Amniotic stem cell (primary cell): ENCODE data around the gene MXI1.
"Not testable (repeated sequence)": the region's sequence is repeated elsewhere in the genome, so short reads cannot be mapped to it uniquely, and the experiment has no call there.

Source experiments
- DNase-seq: peaks from one replicate; lab custom pipeline; 2025; lab: John Stamatoyannopoulos, UW

MXI1 gene

DNA sequence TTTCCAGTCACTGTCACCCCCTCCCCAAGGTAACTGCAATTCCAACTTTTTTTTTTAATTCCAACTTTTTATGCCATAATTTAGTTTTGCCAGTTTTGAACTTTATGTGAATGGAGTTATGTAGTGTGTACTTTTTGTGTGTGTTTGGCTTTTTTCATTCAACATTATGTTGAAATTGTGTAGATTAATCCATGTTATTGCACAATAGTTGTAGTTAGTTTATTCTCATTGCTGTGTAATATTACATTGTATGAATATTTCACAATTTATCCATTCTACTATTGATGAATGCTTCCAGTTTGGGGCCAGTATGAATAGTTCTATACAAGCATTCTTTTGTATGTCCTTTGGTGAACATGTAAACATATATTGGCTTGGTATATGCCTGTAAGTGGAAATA lies 32.5 kb downstream of the MXI1 start:
- no peak for DNase-seq

DNA sequence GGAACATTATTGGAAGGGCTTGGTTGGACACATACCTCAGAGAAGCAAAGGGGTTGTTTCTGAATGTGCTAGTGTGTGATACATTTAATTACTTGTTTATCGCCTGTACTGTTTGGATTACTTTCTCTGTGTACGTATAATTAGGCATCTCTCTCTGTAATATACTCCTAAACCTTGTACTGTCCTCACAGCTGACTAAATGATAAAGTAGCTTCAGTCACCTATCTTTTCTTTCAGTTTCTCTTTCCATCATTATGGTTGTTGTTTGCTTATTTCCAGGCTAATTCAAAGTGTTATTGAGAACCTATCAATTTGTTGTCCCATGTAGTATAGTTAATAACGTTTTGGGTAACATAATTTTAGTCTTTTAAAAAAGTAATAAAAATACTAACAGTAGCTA lies 34.0 kb downstream of the MXI1 start:
- DNase-seq = no peak

DNA sequence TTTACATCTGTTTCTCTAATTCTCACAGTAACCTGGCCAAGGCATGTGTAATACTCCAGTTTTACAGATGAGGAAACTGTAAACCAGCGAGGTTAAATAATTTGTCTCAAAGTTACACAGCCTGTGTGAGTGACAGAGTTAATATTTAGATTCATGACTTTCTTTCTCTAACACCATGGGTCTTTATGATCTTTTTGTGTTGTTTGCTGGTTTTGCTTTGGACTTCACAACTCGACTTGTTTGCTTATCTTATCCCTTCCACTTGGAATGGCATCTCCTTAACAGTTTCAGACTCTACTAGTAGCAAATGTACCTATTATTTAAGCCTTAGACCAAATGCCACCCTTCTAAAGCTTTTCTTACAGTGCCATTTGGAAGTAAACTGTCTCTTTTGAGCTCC lies 34.4 kb downstream of the MXI1 start:
- DNase-seq = no peak

DNA sequence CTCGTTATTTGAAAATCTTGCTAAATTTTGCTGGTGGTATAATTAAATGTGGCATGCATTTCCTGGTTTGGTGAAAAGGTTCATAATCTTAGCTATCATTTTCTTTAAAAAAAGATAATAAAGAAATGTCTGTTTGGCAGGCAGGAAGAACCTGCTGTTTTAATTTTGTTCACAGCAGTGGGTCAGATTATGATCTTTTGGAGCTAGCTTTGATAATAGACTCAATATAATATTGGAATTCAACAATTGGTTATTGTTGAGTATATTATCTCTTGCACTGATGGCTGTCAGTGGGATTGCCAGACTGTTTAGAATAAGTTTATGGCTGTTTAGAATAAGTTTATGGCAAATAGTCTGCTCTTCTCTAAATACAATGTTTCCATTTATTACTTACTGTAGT lies 35.1 kb downstream of the MXI1 start:
- DNase-seq = no peak

DNA sequence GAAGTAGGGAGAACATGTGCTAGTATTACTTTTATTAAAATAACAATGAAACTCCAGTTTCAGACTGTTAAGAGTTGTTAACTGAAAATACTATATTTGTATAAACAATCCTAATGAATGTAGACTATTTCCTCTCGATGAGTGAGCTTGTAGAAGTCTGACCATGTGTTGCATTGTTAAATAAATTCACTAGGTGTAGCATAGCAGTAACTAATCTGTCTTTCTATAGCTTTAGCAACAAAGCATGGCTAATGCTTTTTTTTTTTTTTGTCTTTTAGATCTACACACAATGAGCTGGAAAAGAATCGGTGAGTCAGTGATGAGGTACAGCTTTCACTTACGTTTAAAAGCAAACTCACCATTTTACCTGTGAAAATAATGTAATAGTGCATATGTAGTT lies 37.1 kb downstream of the MXI1 start:
- no peak for DNase-seq

DNA sequence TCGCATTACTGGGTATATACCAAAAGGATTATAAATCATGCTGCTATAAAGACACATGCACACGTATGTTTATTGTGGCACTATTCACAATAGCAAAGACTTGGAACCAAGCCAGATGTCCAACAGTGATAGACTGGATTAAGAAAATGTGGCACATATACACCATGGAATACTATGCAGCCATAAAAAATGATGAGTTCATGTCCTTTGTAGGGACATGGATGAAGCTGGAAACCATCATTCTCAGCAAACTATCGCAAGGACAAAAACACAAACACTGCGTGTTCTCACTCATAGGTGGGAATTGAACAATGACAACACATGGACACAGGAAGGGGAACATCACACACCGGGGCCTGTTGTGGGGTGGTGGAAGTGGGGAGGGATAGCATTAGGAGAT lies 40.4 kb downstream of the MXI1 start:
- DNase-seq = not testable (repeated sequence)

DNA sequence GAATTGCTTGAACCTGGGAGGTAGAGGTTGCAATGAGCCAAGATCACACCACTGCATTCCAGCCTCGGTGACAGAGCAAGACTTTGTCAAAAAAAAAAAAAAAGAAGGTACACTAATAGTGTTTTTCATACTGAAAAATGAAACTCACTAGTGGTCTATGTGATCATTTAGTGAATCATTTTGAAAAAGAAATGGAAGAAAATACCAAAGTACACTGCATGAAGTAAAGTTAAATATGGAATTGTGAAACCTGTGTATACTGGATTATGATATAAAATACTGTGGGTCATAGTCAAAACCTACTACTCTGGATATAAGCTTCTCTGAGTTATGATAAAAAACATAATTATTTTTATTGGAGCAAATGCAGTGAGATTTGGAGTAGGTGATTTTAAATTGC lies 42.1 kb downstream of the MXI1 start:
- DNase-seq = not testable (repeated sequence)

DNA sequence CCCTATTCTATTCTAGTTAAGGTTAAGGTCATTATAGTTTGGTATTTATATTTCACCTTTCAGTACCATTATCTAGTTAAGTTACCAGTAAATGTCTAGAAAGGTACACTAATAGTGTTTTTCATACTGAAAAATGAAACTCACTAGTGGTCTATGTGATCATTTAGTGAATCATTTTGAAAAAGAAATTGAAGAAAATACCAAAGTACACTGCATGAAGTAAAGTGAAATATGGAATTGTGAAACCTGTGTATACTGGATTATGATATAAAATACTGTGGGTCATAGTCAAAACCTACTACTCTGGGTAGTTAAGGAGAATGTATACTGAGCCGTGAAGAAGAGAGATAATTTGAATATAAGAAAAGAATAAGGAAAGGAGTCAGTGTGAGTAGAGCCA lies 44.0 kb downstream of the MXI1 start:
- not testable (repeated sequence) for DNase-seq

DNA sequence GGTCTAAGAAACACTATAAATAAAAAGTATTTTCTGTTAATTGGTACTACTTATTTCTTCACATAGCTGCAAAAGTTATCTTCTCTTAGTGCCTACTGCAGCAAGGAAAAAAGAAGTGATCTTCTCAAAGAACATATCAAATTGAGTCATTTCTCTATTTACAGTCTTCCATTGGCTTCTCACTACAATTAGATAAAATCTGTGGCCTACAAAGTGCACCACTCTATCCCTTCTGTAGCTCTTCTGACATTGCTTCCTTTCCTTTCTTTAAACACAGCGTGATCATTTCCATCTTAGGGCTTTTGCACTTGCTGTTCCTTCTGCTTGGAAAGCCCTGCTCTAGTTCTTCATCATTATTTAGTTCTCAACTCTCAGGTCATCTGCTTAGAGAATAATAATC lies 44.7 kb downstream of the MXI1 start:
- DNase-seq = no peak

DNA sequence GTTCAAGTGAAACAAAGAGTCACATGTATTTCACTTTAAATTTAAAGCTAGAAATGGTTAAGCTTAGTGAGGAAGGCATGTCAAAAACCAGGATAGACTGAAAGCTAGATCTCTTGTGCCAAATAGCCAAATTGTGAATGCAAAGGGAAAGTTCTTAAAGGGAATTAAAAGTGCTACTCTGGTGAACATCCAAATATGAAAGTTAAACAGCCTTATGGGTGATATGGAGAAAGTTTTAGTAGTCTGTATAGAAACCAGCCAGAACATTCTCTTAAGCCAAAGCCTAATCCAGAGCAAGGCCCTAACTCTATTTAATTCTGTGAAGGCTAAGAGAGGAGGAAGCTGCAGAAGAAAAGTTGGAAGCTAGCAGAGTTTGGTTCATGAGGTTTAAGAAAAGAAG lies 47.1 kb downstream of the MXI1 start:
- no peak for DNase-seq

DNA sequence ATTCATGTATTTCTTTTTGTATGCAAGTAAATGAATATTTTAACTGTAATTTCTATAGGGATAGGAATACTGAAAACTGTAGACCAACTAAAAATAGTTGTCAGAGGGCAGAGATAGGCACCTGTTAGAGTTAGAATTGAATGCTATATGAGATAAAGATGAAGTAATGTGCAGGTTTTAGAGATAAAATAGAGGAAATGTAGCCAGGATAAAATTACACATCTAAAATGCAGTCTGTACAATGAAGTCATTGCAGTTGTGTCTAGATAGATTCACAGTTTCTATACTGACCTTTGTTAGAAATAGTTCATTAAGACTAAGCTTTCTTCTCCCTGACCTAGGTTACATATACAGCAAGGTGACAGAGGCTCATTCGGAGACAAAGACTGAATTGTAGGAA lies 51.1 kb downstream of the MXI1 start:
- no peak for DNase-seq

DNA sequence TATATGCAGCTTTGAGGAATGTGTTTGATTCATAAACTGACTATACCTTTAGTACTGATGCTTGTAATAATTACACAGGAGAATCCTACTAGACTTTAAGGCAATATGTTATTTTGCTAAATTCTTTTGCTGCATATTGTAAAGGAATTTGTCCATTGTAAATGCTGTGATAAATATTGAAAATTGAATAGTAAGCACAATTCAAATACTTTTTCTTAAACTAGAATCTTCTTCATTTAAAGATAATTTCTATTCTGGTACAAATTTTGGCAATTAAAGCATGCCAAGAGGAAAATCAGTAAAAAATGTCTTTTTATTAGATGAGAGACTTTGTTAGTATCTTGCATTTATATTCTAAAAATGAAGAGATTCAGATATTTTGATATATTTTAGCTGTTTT lies 51.9 kb downstream of the MXI1 start:
- no peak for DNase-seq

DNA sequence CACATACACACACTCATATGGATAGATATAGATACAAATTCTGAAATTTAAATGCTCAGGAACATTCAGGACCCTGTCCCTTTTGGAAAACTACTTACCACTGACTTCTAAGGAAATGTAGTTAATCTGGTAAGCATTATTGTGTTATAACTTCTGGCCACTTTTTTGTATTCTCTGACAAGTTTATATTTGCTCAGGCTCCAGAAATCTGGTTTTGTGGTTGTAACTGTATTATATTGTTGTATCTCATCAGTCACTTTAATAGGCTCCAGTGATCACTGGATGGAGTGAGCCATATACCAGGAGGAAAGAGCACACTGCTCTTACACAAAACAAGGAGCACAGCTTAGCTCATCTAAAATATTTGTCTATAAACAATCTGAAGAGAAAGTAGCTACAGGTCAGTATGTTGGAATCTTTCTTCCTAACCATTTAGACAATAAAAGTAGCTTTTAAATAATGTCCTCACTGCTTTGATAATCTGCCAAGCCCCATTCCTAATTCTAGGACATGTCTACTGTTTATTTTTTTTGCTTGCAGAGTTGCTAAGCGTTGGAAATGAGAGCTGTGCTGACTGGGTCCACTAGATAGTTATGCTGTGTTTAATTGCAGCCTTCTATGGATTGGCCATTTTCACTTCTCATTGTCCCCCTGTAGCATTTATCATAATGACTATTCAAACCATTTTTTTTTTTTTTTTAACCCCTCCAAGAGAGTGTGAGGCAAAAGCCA lies 53.5 kb downstream of the MXI1 start:
- DNase-seq = no peak

DNA sequence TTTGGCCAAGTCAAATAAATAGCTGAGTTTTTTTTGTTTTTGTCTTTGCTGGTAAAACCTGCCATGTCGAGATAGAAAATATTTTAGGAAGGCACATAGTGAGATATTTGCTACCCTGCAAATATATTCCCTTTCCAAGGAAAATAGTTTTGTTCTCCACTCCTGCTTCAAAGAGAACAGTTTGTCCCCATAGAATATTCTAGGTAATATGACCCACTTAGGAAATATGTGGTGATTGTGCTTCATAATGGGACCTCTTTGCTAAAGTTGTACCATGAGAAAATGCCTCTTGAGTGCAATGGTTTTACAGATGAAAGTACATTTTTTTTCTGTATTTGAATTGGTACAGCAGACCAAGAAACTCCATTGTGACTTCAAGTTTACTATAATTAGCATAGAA lies 55.8 kb downstream of the MXI1 start:
- DNase-seq = no peak

DNA sequence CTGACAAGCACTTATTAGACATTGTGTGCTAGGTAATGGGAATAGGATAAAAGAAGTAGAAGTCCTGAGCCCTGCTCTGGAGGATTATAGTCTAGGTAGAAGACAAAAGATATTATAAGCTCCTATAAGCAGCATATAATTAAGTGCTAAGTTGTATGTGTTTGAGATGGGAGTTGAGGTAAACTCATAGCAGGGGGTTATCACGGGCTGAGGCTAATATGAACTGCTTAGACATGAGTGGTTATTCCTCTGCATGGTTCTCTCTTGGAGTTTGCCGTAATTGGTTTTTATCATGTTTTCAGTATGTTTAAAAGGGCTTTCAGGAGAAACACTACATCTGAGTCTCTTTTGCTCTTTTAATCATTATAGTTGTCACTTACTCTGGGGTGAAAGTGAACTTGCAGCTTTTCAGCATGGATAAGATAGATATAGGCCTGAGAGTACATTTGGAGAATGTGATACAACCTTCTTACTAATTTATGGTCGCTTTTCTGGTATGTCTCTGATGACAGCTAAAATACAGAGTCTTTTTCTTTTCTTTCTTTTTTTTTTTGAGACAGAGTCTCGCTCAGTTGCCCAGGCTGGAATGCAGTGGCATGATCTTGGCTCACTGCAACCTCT lies 58.3 kb downstream of the MXI1 start:
- DNase-seq = no peak

DNA sequence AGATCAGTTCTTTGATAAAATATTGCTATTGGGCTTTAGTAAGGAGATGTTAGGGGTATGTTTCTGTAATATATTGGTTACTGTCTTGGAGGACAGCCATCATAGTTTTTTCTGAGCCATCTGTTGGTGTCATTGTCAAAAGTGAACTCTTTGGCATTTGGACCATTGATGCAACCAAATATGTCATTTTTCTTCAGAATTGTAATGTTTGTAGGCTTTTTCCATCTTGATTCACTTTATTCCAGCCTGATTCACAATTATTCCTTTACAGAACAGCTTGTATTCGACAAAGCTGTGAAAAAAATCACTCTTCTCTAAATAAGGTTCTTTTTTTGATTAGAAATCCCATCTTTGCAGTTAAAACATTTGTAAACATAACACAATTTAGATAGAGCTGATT lies 59.9 kb downstream of the MXI1 start:
- DNase-seq = no peak

DNA sequence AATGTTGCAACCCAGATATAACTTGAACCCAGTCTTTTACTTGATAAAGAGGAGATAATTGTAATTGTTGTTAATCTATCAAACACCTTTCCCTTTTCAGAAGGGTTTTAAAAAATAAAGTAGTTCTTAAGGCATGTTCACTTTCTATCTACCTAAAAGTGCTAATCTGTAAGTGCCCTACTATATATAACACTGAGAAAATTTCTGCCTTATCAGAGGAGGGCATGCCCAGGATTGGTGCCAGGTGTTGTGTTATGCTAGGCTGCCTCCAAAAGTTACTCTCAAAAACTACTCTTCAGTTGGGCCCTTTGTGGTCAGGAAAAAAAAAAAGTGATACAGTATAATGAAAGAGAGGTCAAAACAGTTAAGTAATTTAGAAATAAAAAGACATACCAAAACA lies 61.0 kb downstream of the MXI1 start:
- DNase-seq = no peak

DNA sequence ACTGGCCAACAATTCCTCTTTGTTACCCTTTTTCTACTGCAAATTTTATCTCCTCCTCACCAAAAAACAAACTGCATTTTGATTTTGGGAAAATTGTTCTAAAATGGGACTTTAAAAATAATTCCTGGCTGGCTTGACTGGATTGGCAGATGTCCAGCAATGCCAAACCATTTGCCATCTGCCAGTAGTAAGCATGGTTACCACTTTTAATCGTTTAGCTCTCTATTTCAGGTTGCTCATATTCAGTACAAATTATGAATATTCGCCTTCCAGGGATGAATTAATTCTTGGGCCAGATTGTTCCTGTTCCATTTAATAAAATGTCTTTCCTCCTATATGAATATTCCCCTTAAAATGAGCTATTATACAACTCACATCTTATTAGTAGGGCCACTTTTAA lies 61.6 kb downstream of the MXI1 start:
- no peak for DNase-seq

DNA sequence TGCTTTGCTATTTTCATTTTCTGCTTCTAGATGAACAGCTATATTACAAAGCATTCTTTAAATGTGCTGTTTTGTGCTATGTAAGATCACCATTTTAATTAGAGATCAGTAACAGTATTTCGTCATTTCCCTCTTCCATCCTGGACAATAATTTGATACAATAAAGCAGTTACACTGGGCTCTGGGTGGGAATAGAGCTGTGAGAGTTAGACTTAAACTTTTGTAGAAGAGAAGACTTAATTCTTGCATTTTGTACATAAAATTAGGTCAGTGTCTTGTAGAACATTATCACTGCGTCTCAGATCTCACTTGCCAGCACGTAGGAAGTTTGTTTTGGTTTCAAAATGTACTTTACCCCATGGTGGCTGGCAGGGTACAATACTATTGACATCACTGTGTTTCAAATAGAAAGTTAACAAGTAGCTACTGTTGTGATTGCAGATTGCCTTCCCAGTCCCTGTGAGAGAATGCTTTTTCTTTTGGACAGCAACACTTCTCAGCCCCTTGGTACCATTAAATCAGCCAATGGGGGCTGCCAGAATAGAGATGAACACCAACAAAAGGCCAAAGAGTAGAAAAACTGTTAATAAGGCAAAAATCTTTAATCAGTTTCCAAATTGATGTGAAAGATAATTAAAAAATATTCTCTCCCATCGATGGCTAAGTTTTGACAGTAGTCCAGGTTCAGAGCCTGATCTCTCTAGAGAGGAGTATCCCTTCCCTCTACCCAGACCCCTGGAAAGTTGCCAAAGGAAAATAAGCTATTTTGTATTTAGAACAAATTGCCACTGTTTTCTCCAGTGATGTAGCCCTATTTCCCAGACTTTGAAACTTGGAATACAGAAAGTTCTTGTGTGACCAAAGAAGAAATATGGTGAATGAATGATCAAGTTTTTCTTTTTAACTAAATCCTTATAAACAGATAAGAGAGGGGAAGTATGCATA lies 62.2 kb downstream of the MXI1 start:
- DNase-seq = no peak

DNA sequence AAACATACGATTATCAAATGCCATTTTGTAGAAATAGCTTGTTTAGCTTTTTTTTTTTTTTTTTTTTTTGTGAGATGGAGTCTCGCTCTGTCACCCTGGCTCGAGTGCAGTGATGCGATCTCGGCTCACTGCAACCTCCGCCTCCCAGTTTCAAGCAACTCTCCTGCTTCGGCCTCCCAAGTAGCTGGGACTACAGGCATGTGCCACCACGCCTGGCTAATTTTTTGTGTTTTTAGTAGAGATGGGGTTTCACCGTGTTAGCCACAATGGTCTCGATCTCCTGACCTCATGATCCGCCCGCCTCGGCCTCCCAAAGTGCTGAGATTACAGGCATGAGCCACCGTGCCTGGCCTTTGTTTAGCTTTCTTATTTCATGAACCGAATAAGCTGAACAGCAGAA lies 65.6 kb downstream of the MXI1 start:
- DNase-seq = not testable (repeated sequence)

DNA sequence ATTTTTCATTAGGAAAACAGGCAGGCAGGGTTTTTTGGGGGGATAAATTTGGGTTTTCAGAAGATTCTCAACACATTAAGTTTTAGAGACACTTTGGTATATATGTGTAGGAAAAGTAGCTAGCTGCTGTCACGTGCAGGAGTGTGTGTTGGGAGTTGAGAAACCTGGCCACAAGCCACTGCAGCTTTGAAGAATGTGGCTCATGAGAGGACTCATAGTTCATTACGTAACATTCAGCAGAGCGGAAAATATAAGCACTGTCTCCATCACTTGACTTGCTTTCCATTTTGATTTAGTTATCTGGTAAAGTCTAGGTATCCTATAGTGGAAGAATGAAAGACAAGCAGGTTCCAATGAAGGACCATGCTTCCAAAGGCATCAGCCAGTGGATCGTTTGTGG lies 66.1 kb downstream of the MXI1 start:
- no peak for DNase-seq

DNA sequence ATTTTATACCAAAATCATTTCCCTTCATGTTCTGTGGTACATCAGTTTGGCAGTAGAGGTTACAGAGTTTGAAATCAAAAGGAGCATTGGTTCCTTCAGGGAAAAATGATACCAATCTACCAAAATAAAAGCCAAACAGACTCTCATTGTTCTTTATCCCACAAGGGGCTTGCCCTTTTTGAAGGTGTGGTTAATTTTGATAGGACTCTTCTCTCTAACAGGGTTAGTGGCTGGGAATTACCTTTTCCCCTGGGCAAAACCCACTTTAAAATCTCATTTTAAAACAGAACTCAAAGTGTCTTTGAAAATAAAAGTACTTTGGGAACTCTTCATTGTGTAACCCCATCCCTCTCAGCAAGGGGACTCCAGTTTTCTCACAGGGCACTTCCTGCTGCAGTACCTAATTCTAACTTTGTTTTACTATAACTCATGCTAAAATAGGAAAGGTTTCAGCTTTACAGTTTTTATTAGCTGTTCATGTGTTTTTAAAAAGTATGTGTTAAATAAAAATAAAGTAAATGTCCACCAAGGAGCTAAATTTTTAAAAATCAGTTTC lies 66.7 kb downstream of the MXI1 start:
- no peak for DNase-seq

DNA sequence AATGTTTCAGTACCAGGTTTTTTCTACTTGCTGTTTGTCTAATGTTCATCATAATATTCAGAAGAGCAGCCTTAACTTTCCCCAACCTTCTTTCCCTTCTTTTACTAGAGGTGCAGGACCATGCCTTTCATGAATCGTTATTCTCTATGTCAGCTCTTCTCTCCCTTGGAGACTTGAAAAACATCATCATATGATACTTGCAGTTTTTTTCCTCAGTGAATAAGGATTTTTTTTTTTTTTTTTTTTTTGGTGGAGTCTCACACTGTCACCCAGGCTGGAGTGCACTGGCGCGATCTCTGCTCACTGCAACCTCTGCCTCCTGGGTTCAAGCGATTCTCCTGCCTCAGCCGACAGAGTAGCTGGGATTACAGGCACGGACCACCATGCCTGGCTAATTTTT lies 67.2 kb downstream of the MXI1 start:
- DNase-seq = no peak
